ENCODE data around the gene KREMEN2. TPM values are rescaled to one million over a fixed set of nuclear protein-coding genes. Genes with fewer than 3 reads are reported as not detected.

KREMEN2 gene
- total and polyA plus RNA-seq, 9 of the 15 experiments (the other 6 are each of a cell fraction or from before 2014, with no cell fraction given): 0.04 to 7.7 (median 1.5) TPM; not detected in 1

- WGBS (ENCODE audit: insufficient coverage, low coverage, missing lambda C conversion rate): 89% methylated on average over 10 of the region's 14 CpGs
- in situ Hi-C loops (cut with MboI): loop anchor here (5.0 kb wide), 1 partner anchor 92 kb away; no protein-coding TSS in a partner anchor
- BruUV-seq (replicated peaks): no TSS peak
- H3K27me3 ChIP-seq (ENCODE audit: control insufficient read depth in 2 of 2, insufficient read depth in 2 of 2, low read length in 2 of 2): no peaks in the 10 kb centered on the region
- H3K79me2 ChIP-seq (ENCODE audit: control insufficient read depth, insufficient read depth, low read length): no peaks in the 10 kb centered on the region
- no peak for ATAC-seq
- intact Hi-C loops (cut with micrococcal nuclease): loop anchor here (5.0 kb wide), 1 partner anchor 53 kb away; the partner anchor contains the start of gene PKMYT1
- no peak for FAIRE-seq
- H4K20me1 ChIP-seq (replicated peaks; ENCODE audit: control insufficient read depth, insufficient read depth, low read length): no peaks in the 10 kb centered on the region
- CTCF ChIA-PET (ENCODE audit: low intra/inter-chr PET ratio): no interaction called here
- POLR2A ChIA-PET: interaction anchor here (1.4 kb wide), 1 partner anchor 11 kb away, joined by 3 read pairs; no protein-coding TSS in a partner anchor
- H3K27ac ChIP-seq (ENCODE audit: extremely low read depth, low read depth, low read length): no peak overlapping the region
- H3K4me3 ChIP-seq: no peak overlapping the region
- H2AFZ ChIP-seq (ENCODE audit: low read depth, low read length): no peak overlapping the region
- TF ChIP-seq ZNF146 (CRISPR knock-in tag; IDR thresholded peaks at IDR 0.05; ENCODE audit: unreplicated experiment): no peak
- no peak for TF ChIP-seq U2AF1 (optimal IDR thresholded peaks at IDR 0.05; ENCODE audit: low read depth, low read length)
- TF ChIP-seq POLR2G (IDR thresholded peaks at IDR 0.05; ENCODE audit: low read depth, low read length): peak; percentile 19; the same call in 1 of the 2 replicates
- DNase-seq (ENCODE audit: extremely low read depth in 1 of 4, low spot score in 3 of 4): peak in 1 of 4 experiments; percentile 2
- no peaks in the 10 kb centered on the region for H3K9me1 ChIP-seq (ENCODE audit: control insufficient read depth, insufficient read depth, low read length)
- H3K9ac ChIP-seq (ENCODE audit: insufficient read depth in 1 of 2, low read depth in 2 of 2, low read length in 2 of 2): peak overlapping the region in 1 of 2 experiments; percentile 45; a peak in 2 of 4 replicates
- no peaks in the 10 kb centered on the region for H3K9me3 ChIP-seq (replicated peaks; ENCODE audit: control insufficient read depth, insufficient read depth, low read depth, low read length)
- peaks cover 31% of the 10 kb centered on the region; the same call in 1 of the 3 replicates for H3K36me3 ChIP-seq (ENCODE audit: control insufficient read depth, insufficient read depth, low read length)
- peaks cover 3 to 18% of the 10 kb centered on the region in 2 experiments; a peak in 3 of 5 replicates for H3K4me1 ChIP-seq (replicated peaks in 1 of 2; ENCODE audit: control insufficient read depth in 2 of 2, insufficient read depth in 2 of 2, low read length in 2 of 2)
- no peak overlapping the region for H3K4me2 ChIP-seq (ENCODE audit: insufficient read depth, low read length)
These were observed 34.4 kb upstream of the KREMEN2 start for GRCh38 chr16:2929693-2930092.

GRCh38 chr16:2930236-2930635 lies 33.8 kb upstream of the KREMEN2 start:
- Histone ChIP-seq H3K9me1 (ENCODE audit: control insufficient read depth, insufficient read depth, low read length) (no peaks in the 10 kb centered on the region), H3K9me3 (replicated peaks; ENCODE audit: control insufficient read depth, insufficient read depth, low read depth, low read length) (no peaks in the 10 kb centered on the region), H3K27me3 (ENCODE audit: control insufficient read depth in 2 of 2, insufficient read depth in 2 of 2, low read length in 2 of 2) (no peaks in the 10 kb centered on the region), H3K4me1 (replicated peaks in 1 of 2; ENCODE audit: control insufficient read depth in 2 of 2, insufficient read depth in 2 of 2, low read length in 2 of 2) (peaks cover 3 to 13% of the 10 kb centered on the region in 2 experiments; a peak in 3 of 5 replicates), H4K20me1 (replicated peaks; ENCODE audit: control insufficient read depth, insufficient read depth, low read length) (no peaks in the 10 kb centered on the region), H3K79me2 (ENCODE audit: control insufficient read depth, insufficient read depth, low read length) (no peaks in the 10 kb centered on the region), H3K9ac (ENCODE audit: insufficient read depth in 1 of 2, low read depth in 2 of 2, low read length in 2 of 2) (no peak overlapping the region; a peak in 1 of 4 replicates), H2AFZ (ENCODE audit: low read depth, low read length) (no peak overlapping the region), H3K36me3 (ENCODE audit: control insufficient read depth, insufficient read depth, low read length) (peaks cover 32% of the 10 kb centered on the region; the same call in 1 of the 3 replicates), H3K4me2 (ENCODE audit: insufficient read depth, low read length) (no peak overlapping the region), H3K4me3 (no peak overlapping the region), H3K27ac (ENCODE audit: extremely low read depth, low read depth, low read length) (no peak overlapping the region)
- POLR2A ChIA-PET: interaction anchor here (1.4 kb wide), 1 partner anchor 11 kb away, joined by 3 read pairs; no protein-coding TSS in a partner anchor
- DNase-seq (ENCODE audit: extremely low read depth in 1 of 4, low spot score in 3 of 4) (no peak), ATAC-seq (no peak), FAIRE-seq (no peak)
- in situ Hi-C loops (cut with MboI) (no loop called here), intact Hi-C loops (cut with micrococcal nuclease) (no loop called here)
- WGBS (ENCODE audit: insufficient coverage, low coverage, missing lambda C conversion rate): 89% methylated on average over 13 of the region's 15 CpGs
- no TSS peak for BruUV-seq (replicated peaks)
- CTCF ChIA-PET (ENCODE audit: low intra/inter-chr PET ratio): no interaction called here
- TF ChIP-seq GTF2A2 (tag; IDR thresholded peaks at IDR 0.05) (no peak), TAF15 (IDR thresholded peaks at IDR 0.05; ENCODE audit: low read depth, low read length) (no peak), ZNF165 (CRISPR knock-in tag; IDR thresholded peaks at IDR 0.05; ENCODE audit: borderline replicate concordance) (no peak), ZSCAN32 (CRISPR knock-in tag; IDR thresholded peaks at IDR 0.05) (no peak), C11orf30 (IDR thresholded peaks at IDR 0.05; ENCODE audit: low read depth) (no peak), POLR3G (IDR thresholded peaks at IDR 0.05; ENCODE audit: extremely low read depth, insufficient read length, insufficient replicate concordance) (no peak)
- TF ChIP-seq, protein P1, sequence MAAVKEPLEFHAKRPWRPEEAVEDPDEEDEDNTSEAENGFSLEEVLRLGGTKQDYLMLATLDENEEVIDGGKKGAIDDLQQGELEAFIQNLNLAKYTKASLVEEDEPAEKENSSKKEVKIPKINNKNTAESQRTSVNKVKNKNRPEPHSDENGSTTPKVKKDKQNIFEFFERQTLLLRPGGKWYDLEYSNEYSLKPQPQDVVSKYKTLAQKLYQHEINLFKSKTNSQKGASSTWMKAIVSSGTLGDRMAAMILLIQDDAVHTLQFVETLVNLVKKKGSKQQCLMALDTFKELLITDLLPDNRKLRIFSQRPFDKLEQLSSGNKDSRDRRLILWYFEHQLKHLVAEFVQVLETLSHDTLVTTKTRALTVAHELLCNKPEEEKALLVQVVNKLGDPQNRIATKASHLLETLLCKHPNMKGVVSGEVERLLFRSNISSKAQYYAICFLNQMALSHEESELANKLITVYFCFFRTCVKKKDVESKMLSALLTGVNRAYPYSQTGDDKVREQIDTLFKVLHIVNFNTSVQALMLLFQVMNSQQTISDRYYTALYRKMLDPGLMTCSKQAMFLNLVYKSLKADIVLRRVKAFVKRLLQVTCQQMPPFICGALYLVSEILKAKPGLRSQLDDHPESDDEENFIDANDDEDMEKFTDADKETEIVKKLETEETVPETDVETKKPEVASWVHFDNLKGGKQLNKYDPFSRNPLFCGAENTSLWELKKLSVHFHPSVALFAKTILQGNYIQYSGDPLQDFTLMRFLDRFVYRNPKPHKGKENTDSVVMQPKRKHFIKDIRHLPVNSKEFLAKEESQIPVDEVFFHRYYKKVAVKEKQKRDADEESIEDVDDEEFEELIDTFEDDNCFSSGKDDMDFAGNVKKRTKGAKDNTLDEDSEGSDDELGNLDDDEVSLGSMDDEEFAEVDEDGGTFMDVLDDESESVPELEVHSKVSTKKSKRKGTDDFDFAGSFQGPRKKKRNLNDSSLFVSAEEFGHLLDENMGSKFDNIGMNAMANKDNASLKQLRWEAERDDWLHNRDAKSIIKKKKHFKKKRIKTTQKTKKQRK (IDR thresholded peaks at IDR 0.05; ENCODE audit: borderline replicate concordance, low read depth, low read length): no peak
- TF ChIP-seq, protein P2, sequence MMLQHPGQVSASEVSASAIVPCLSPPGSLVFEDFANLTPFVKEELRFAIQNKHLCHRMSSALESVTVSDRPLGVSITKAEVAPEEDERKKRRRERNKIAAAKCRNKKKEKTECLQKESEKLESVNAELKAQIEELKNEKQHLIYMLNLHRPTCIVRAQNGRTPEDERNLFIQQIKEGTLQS (IDR thresholded peaks at IDR 0.05): no peak
- TF ChIP-seq, protein P2 (CRISPR knock-in tag; conservative IDR thresholded peaks at IDR 0.05): no peak

Data from K562 (cell line).